ENCODE measurements around the gene SMARCA4.
"Not testable (repeated sequence)": the region's sequence is repeated elsewhere in the genome, so short reads cannot be mapped to it uniquely, and the experiment has no call there.

Gene SMARCA4

DNA sequence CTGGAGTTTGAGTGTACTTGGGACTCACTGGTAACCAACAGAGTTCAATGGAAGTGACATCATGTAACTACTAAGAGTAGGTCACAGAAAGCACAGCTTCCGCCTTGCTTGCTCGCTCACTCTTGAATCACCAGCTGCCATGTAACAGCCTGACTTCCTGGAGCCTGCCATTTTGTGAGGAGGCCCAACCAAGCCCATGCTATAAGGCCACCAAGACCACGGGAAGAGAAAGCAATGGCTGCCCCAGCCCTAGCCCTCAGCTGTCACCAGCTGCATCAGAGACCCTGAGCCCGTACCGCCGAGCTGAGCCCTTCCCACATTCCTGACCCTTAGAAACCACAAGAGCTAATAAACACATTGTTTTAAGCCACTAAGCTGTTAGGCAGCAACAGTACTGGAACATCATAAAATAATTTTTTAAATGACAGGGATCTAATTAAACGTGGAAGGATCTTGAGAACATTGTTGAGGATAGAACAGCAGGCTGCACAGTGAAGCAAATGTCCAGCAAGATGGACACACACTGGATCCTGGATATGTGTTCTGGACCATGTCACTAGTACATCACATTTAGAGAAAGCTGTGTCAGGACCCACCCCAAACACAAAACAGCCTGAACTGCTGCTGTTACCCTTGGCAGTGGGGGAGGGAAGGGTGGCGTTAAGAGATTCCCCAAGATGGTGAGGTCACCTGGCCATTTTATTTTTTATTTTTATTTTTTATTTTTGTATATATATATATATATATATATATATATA, 106.7 kb downstream of the SMARCA4 start:
- Histone ChIP-seq H3K27me3 (ENCODE audit: insufficient read depth, low read length) (no peaks in the 10 kb centered on the region), H3K9ac (ENCODE audit: low read depth, low read length) (no peak overlapping the region), H3K36me3 (ENCODE audit: insufficient read depth, low read depth, low read length) (peaks cover 16% of the 10 kb centered on the region), H3K9me3 (ENCODE audit: insufficient read depth, low read depth, low read length) (no peaks in the 10 kb centered on the region), H3K4me3 (ENCODE audit: low read length) (no peak overlapping the region), H3K4me1 (ENCODE audit: insufficient read depth, low read length) (no peaks in the 10 kb centered on the region; the same call in 1 of the 2 replicates), H3K27ac (ENCODE audit: low read length) (no peak overlapping the region)

DNA sequence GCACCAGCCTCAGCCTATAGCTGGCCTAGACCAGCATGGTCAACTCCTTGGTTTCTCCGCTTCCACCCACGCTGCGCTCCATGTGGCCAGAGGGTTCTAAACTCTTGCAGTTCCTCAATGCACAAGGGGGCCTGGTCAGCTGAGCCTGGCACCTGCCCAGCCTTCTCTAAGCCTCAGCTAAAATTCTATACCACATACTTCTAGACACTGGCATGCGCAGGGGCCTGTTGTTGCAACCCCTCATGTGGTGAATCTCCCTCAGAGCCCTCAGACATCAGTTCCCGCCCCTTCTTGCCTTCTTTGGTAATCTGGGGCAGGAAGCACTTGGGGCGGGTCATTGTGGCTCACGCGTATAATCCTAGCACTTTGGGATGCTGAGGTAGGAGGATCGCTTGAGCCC, 108.7 kb downstream of the SMARCA4 start:
- Histone ChIP-seq H3K27ac (ENCODE audit: low read length) (no peak overlapping the region), H3K27me3 (ENCODE audit: insufficient read depth, low read length) (no peaks in the 10 kb centered on the region), H3K4me3 (ENCODE audit: low read length) (no peak overlapping the region), H3K9me3 (ENCODE audit: insufficient read depth, low read depth, low read length) (no peaks in the 10 kb centered on the region), H3K36me3 (ENCODE audit: insufficient read depth, low read depth, low read length) (peaks cover 6% of the 10 kb centered on the region; the same call in 1 of the 2 replicates), H3K9ac (ENCODE audit: low read depth, low read length) (no peak overlapping the region), H3K4me1 (ENCODE audit: insufficient read depth, low read length) (no peaks in the 10 kb centered on the region; the same call in 1 of the 2 replicates)

DNA sequence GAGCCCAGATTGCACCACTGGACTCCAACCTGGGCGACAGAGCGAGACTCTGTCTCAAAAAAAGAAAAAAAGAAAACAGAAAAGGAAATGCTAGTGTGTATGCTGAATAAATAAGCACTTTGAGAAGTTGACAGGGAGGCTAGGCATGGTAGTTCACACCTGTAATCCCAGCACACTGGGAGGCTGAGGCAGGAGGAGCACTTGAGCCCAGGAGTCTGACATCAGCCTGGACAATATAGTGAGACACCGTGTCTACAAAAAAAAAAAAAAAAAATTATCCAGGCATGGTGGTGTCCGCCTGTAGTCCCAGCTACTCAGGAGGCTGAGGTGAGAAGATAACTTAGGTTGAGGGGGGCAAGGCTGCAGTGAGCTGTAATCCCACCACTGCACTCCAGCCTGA, 109.3 kb downstream of the SMARCA4 start:
- no peak overlapping the region for H3K9ac ChIP-seq (ENCODE audit: low read depth, low read length)
- no peak overlapping the region for H3K27ac ChIP-seq (ENCODE audit: low read length)
- no peak overlapping the region for H3K4me3 ChIP-seq (ENCODE audit: low read length)
- H3K36me3 ChIP-seq (ENCODE audit: insufficient read depth, low read depth, low read length), result peaks cover 6% of the 10 kb centered on the region; the same call in 1 of the 2 replicates
- no peaks in the 10 kb centered on the region for H3K9me3 ChIP-seq (ENCODE audit: insufficient read depth, low read depth, low read length)
- no peaks in the 10 kb centered on the region; the same call in 1 of the 2 replicates for H3K4me1 ChIP-seq (ENCODE audit: insufficient read depth, low read length)
- H3K27me3 ChIP-seq (ENCODE audit: insufficient read depth, low read length), result no peaks in the 10 kb centered on the region

DNA sequence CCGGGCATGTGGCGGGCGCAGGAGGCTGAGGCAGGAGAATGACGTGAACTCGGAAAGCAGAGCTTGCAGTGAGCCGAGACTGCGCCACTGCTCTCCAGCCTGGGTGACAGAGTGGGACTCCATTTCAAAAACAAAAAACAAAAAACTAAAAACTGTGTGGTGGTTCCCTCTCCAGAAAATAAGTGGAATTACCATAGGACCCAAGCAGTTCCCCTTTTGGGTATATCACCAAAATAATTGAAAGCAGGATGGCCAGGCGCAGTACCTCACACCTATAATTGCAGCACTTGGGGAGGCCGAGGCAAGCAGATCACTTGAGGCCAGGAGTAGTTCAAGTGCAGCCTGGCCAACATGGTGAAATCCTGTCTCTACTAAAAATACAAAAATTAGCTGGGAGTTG, 112.7 kb downstream of the SMARCA4 start:
- H3K27me3 ChIP-seq (ENCODE audit: insufficient read depth, low read length), result no peaks in the 10 kb centered on the region
- H3K36me3 ChIP-seq (ENCODE audit: insufficient read depth, low read depth, low read length), result no peaks in the 10 kb centered on the region
- H3K9ac ChIP-seq (ENCODE audit: low read depth, low read length), result no peak overlapping the region
- H3K27ac ChIP-seq (ENCODE audit: low read length), result no peak overlapping the region
- H3K4me3 ChIP-seq (ENCODE audit: low read length), result no peak overlapping the region
- H3K9me3 ChIP-seq (ENCODE audit: insufficient read depth, low read depth, low read length), result no peaks in the 10 kb centered on the region
- no peaks in the 10 kb centered on the region; the same call in 1 of the 2 replicates for H3K4me1 ChIP-seq (ENCODE audit: insufficient read depth, low read length)

DNA sequence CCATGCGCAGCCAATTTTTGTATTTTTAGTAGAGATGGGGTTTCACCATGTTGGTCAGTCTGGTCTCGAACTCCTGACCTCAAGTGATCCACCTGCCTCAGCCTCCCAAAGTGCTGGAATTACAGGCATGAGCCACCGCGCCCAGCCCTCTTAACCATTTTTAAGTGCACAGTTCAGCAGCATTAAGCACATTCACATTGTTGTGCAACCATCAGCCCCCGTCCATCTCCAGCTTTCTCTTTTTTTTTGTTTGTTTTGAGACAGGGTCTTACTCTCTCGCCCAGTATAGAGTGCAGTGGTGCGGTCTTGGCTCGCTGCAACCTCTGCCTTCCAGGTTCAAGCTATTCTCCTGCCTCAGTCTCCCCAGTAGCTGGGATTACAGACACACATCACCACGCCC, 116.0 kb downstream of the SMARCA4 start:
- not testable (repeated sequence) for H3K27ac ChIP-seq (ENCODE audit: low read length); H3K4me1 ChIP-seq (ENCODE audit: insufficient read depth, low read length); H3K9me3 ChIP-seq (ENCODE audit: insufficient read depth, low read depth, low read length); H3K4me3 ChIP-seq (ENCODE audit: low read length); H3K36me3 ChIP-seq (ENCODE audit: insufficient read depth, low read depth, low read length); H3K9ac ChIP-seq (ENCODE audit: low read depth, low read length); H3K27me3 ChIP-seq (ENCODE audit: insufficient read depth, low read length)

DNA sequence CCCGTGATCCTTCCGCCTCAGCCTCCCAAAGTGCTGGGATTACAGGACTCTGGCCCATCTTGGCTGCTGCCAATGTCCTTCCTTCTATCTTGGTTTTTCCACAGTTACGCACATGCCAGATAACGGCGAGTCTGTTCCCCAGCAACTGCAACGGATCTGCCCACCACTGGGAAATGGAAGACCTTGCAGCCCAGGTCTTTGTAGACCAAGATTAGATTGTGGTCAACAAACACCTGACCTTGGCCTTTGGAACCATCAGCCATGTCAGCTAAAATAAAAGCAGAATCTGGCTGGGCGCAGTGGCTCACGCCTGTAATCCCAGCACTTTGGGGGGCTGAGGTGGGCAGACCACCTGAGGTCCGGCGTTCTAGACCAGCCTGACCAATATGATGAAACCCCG, 118.1 kb downstream of the SMARCA4 start:
- H3K27me3 ChIP-seq (ENCODE audit: insufficient read depth, low read length), result no peaks in the 10 kb centered on the region
- no peaks in the 10 kb centered on the region for H3K36me3 ChIP-seq (ENCODE audit: insufficient read depth, low read depth, low read length)
- H3K4me3 ChIP-seq (ENCODE audit: low read length), result no peak overlapping the region
- H3K27ac ChIP-seq (ENCODE audit: low read length), result no peak overlapping the region
- H3K4me1 ChIP-seq (ENCODE audit: insufficient read depth, low read length), result no peaks in the 10 kb centered on the region
- no peaks in the 10 kb centered on the region for H3K9me3 ChIP-seq (ENCODE audit: insufficient read depth, low read depth, low read length)
- H3K9ac ChIP-seq (ENCODE audit: low read depth, low read length), result no peak overlapping the region

DNA sequence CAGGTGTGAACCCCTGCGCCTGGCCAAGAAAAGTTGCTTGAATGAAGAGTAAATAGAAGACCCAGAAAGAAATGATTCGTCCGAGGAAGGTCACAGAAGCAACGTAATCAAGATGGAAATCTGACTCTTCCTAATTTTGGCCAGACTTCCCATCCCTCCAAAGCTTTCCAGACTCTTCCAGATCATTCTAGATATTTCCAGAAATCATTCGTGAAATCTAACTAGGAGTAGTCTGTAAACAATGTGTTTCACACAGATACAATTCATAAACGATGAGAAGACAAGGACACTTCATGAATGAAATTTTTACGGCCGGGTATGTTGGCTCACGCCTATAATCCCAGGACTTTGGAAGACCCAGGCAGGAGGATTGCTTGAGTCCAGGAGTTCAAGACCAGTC, 119.2 kb downstream of the SMARCA4 start:
- no peaks in the 10 kb centered on the region for H3K27me3 ChIP-seq (ENCODE audit: insufficient read depth, low read length)
- no peak overlapping the region for H3K4me3 ChIP-seq (ENCODE audit: low read length)
- H3K9ac ChIP-seq (ENCODE audit: low read depth, low read length), result no peak overlapping the region
- no peaks in the 10 kb centered on the region for H3K9me3 ChIP-seq (ENCODE audit: insufficient read depth, low read depth, low read length)
- H3K36me3 ChIP-seq (ENCODE audit: insufficient read depth, low read depth, low read length), result no peaks in the 10 kb centered on the region
- H3K27ac ChIP-seq (ENCODE audit: low read length), result no peak overlapping the region
- H3K4me1 ChIP-seq (ENCODE audit: insufficient read depth, low read length), result no peaks in the 10 kb centered on the region

DNA sequence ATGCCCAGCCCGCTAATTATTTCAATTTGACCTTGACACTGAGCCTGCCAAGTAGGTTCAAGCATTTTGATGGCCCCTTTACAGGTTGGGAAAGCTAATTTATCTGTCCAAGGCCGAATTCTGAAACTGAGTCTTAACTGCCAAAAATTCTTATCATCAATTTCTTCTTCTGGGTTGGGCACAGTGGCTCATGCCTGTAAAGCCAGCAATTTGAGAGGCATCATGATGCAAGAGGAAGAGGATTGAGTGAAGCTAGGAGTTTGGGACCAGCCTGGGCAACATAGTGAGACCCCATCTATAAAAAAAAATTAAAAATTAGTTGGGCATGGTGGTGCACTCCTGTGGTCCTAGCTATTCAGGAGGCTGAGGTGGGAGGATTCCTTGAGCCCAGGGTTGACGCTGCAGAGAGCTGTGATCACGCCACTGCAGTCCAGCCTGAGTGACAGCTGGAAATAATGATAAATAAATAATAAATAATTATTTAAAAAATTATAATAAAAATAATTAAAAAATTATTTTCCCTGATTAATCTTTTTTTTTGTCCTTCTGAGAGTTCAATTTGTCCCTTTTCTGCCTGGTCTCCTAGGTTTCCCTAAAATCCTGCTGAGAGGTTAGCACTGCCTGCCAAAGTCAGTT, 127.2 kb downstream of the SMARCA4 start:
- H3K4me1 ChIP-seq (ENCODE audit: insufficient read depth, low read length), result peaks cover 13% of the 10 kb centered on the region

DNA sequence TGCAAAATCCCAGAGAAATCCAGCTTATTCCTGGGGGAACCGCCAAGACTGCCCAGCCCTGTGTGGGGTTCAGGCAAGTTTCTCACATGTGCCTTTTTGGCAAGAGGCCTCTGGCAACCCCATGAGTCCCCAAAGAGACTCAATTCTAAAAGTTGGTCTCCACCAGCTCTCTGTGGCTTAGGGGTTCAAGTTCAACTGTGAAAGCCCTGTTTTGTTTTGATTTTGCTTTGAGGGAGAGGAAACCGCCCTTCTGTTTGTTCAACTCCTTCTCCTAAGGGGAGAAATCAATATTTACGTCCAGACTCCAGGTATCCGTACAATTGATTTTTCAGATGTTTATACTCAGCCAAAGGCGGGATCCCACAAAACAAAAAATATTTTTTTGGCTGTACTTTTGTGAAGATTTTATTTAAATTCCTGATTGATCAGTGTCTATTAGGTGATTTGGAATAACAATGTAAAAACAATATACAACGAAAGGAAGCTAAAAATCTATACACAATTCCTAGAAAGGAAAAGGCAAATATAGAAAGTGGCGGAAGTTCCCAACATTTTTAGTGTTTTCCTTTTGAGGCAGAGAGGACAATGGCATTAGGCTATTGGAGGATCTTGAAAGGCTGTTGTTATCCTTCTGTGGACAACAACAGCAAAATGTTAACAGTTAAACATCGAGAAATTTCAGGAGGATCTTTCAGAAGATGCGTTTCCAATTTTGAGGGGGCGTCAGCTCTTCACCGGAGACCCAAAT, 127.8 kb downstream of the SMARCA4 start:
- H3K36me3 ChIP-seq (ENCODE audit: insufficient read depth, low read depth, low read length), result peaks cover 29% of the 10 kb centered on the region
- no peaks in the 10 kb centered on the region for H3K27me3 ChIP-seq (ENCODE audit: insufficient read depth, low read length)
- H3K4me3 ChIP-seq (ENCODE audit: low read length), result peak overlapping the region; percentile 85
- peak overlapping the region; percentile 97; the same call in 1 of the 2 replicates for H3K9ac ChIP-seq (ENCODE audit: low read depth, low read length)
- H3K27ac ChIP-seq (ENCODE audit: low read length), result peak overlapping the region; percentile 92
- peaks cover 13% of the 10 kb centered on the region for H3K4me1 ChIP-seq (ENCODE audit: insufficient read depth, low read length)
- no peaks in the 10 kb centered on the region for H3K9me3 ChIP-seq (ENCODE audit: insufficient read depth, low read depth, low read length)

More for the DNA sequence above, 127.2 kb downstream of the SMARCA4 start:
- Histone ChIP-seq H3K36me3 (ENCODE audit: insufficient read depth, low read depth, low read length) (peaks cover 22% of the 10 kb centered on the region; the same call in 1 of the 2 replicates), H3K9ac (ENCODE audit: low read depth, low read length) (peak overlapping the region; percentile 97; the same call in 1 of the 2 replicates), H3K27ac (ENCODE audit: low read length) (peak overlapping the region; percentile 92), H3K4me3 (ENCODE audit: low read length) (peak overlapping the region; percentile 85; the same call in 1 of the 2 replicates), H3K27me3 (ENCODE audit: insufficient read depth, low read length) (no peaks in the 10 kb centered on the region), H3K9me3 (ENCODE audit: insufficient read depth, low read depth, low read length) (no peaks in the 10 kb centered on the region)

DNA sequence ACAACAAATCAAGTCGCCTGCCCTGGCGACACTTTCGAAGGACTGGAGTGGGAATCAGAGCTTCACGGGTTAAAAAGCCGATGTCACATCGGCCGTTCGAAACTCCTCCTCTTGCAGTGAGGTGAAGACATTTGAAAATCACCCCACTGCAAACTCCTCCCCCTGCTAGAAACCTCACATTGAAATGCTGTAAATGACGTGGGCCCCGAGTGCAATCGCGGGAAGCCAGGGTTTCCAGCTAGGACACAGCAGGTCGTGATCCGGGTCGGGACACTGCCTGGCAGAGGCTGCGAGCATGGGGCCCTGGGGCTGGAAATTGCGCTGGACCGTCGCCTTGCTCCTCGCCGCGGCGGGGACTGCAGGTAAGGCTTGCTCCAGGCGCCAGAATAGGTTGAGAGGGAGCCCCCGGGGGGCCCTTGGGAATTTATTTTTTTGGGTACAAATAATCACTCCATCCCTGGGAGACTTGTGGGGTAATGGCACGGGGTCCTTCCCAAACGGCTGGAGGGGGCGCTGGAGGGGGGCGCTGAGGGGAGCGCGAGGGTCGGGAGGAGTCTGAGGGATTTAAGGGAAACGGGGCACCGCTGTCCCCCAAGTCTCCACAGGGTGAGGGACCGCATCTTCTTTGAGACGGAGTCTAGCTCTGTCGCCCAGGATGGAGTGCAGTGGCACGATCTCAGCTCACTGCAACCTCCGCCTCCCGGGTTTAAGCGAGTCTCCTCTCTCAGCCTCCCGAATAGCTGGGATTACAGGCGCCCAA, 128.6 kb downstream of the SMARCA4 start, which contains the start of gene LDLR:
TSS of gene LDLR (plus strand) at position 210 of the 760 bp plus-strand sequence. CDS start at position 296, 86 bp downstream.
- H3K4me3 ChIP-seq (ENCODE audit: low read length), result peak within 1 kb of the TSS; percentile 85
- H3K9me3 ChIP-seq (ENCODE audit: insufficient read depth, low read depth, low read length), result no peaks in the 10 kb centered on the region
- peak within 1 kb of the TSS; percentile 97 for H3K9ac ChIP-seq (ENCODE audit: low read depth, low read length)
- H3K36me3 ChIP-seq (ENCODE audit: insufficient read depth, low read depth, low read length), result peaks cover 36% of the 10 kb centered on the region
- H3K4me1 ChIP-seq (ENCODE audit: insufficient read depth, low read length), result peaks cover 13% of the 10 kb centered on the region
- peak within 1 kb of the TSS; percentile 92 for H3K27ac ChIP-seq (ENCODE audit: low read length)
- H3K27me3 ChIP-seq (ENCODE audit: insufficient read depth, low read length), result no peaks in the 10 kb centered on the region

DNA sequence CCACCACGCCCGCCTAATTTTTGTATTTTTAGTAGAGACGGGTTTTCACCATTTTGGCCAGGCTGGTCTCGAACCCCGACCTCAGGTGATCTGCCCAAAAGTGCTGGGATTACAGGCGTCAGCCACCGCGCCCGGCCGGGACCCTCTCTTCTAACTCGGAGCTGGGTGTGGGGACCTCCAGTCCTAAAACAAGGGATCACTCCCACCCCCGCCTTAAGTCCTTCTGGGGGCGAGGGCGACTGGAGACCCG, 129.1 kb downstream of the SMARCA4 start:
- H3K4me1 ChIP-seq (ENCODE audit: insufficient read depth, low read length), result peaks cover 13% of the 10 kb centered on the region
- H3K9ac ChIP-seq (ENCODE audit: low read depth, low read length), result peak overlapping the region; percentile 97
- H3K27ac ChIP-seq (ENCODE audit: low read length), result peak overlapping the region; percentile 92
- not testable (repeated sequence) for H3K9me3 ChIP-seq (ENCODE audit: insufficient read depth, low read depth, low read length); H3K27me3 ChIP-seq (ENCODE audit: insufficient read depth, low read length)
- peak overlapping the region; percentile 85 for H3K4me3 ChIP-seq (ENCODE audit: low read length)
- peaks cover 41% of the 10 kb centered on the region for H3K36me3 ChIP-seq (ENCODE audit: insufficient read depth, low read depth, low read length)

Data from iPS-20b (cell line).